ENCODE measurements around the gene ABHD5. TPM values are rescaled to one million over a fixed set of nuclear protein-coding genes. Genes with fewer than 3 reads are reported as not detected.

Gene ABHD5
- total RNA-seq, 1 experiment from 2014 or later: 9.9 TPM

DNA sequence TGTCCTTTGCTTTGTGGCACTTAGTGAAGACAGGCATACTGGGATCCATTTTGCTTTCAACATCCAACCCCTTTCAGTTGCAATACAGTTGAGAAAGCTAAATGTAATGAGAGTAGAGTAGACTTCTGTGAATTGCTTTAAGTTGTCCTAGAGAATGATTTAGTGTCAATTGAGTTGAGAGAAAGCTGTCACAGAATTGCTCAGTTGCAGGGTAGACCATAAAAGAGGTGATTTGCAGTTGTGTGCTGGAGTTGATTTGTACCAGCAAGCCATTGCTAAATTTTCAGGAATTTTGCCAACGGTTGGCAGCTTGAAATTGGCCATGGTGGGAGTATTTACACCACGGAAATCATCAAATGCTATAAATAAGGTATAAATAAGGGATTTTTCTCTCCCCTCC, 2.2 kb downstream of the ABHD5 start:
- H3K4me3 ChIP-seq (ENCODE audit: low read depth, low read length, poor library complexity, severe bottlenecking): no peak overlapping the region

DNA sequence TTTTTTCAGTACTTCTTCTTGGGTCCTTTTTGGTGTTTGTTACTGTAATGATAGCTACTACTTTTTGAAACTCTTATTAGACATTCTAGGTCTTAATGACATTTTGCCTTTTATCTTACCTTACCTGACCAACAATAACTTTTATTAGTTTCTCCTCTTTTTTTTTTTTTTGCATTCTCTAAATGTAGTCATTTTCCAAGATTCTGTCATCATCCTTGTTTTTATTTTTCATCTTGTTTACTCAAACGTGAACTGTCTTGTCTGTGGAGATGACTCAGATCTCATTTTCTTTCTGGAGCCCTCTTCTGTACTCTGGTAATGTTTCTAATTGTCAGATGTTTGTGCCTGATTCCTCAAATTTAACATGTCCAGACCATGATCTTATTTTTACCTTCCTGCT, 2.9 kb downstream of the ABHD5 start:
- TF ChIP-seq, protein P1, sequence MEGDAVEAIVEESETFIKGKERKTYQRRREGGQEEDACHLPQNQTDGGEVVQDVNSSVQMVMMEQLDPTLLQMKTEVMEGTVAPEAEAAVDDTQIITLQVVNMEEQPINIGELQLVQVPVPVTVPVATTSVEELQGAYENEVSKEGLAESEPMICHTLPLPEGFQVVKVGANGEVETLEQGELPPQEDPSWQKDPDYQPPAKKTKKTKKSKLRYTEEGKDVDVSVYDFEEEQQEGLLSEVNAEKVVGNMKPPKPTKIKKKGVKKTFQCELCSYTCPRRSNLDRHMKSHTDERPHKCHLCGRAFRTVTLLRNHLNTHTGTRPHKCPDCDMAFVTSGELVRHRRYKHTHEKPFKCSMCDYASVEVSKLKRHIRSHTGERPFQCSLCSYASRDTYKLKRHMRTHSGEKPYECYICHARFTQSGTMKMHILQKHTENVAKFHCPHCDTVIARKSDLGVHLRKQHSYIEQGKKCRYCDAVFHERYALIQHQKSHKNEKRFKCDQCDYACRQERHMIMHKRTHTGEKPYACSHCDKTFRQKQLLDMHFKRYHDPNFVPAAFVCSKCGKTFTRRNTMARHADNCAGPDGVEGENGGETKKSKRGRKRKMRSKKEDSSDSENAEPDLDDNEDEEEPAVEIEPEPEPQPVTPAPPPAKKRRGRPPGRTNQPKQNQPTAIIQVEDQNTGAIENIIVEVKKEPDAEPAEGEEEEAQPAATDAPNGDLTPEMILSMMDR (conservative IDR thresholded peaks at IDR 0.05; ENCODE audit: low read depth, low read length): no peak
- no peak for TF ChIP-seq EZH2 (IDR thresholded peaks at IDR 0.05; ENCODE audit: borderline replicate concordance, low read depth, low read length, poor library complexity, severe bottlenecking)
- Histone ChIP-seq H3K4me3 (ENCODE audit: low read depth, low read length, poor library complexity, severe bottlenecking) (no peak overlapping the region), H3K27me3 (replicated peaks; ENCODE audit: insufficient read depth, low read depth, low read length, poor library complexity) (no peaks in the 10 kb centered on the region), H3K27ac (ENCODE audit: low read depth, low read length, poor library complexity, severe bottlenecking) (no peak overlapping the region), H3K36me3 (ENCODE audit: insufficient read depth, low read length, poor library complexity, severe bottlenecking) (no peaks in the 10 kb centered on the region), H3K4me1 (ENCODE audit: insufficient read depth, low read length, poor library complexity, severe bottlenecking) (peaks cover 20% of the 10 kb centered on the region), H3K9me3 (ENCODE audit: low read depth, low read length, poor library complexity, severe bottlenecking) (no peaks in the 10 kb centered on the region)
- intact Hi-C loops (cut with micrococcal nuclease; ENCODE audit: unreplicated experiment): no loop called here
- no TSS peak for BruUV-seq (replicated peaks)
- DNase-seq (ENCODE audit: low spot score): no peak
- ChIA-PET POLR2A (ENCODE audit: low non-redundant PET) (no interaction called here), CTCF (no interaction called here)

More for the DNA sequence above, 2.2 kb downstream of the ABHD5 start:
- no peaks in the 10 kb centered on the region for H3K36me3 ChIP-seq (ENCODE audit: insufficient read depth, low read length, poor library complexity, severe bottlenecking)
- H3K27me3 ChIP-seq (replicated peaks; ENCODE audit: insufficient read depth, low read depth, low read length, poor library complexity): no peaks in the 10 kb centered on the region
- intact Hi-C loops (cut with micrococcal nuclease; ENCODE audit: unreplicated experiment): no loop called here
- H3K4me1 ChIP-seq (ENCODE audit: insufficient read depth, low read length, poor library complexity, severe bottlenecking): peaks cover 20% of the 10 kb centered on the region
- no peak overlapping the region for H3K27ac ChIP-seq (ENCODE audit: low read depth, low read length, poor library complexity, severe bottlenecking)
- H3K9me3 ChIP-seq (ENCODE audit: low read depth, low read length, poor library complexity, severe bottlenecking): no peaks in the 10 kb centered on the region
- no TSS peak for BruUV-seq (replicated peaks)
- TF ChIP-seq EZH2 (IDR thresholded peaks at IDR 0.05; ENCODE audit: borderline replicate concordance, low read depth, low read length, poor library complexity, severe bottlenecking): no peak
- TF ChIP-seq, protein P1 (conservative IDR thresholded peaks at IDR 0.05; ENCODE audit: low read depth, low read length): no peak
- POLR2A ChIA-PET (ENCODE audit: low non-redundant PET): no interaction called here
- CTCF ChIA-PET: no interaction called here
- DNase-seq (ENCODE audit: low spot score): peak; percentile 56

DNA sequence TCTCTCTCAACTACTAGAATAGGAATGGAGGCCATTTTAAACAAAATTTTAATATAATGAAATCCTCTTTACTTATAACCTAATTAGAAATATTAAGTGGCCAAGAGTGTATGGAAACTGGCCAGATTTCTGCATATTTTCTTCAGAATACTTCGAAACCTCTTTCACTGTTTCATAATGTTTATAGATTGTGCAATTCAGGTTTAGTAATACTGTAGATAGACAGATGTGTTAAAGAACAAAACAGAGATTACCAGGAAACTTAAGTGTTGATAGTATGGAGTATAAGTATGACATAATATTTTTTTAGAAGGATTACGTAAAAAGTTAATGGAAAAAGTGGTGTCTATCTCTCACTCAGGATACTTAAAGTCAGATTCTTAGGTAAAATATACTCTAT, 4.7 kb downstream of the ABHD5 start:
- POLR2A ChIA-PET (ENCODE audit: low non-redundant PET): no interaction called here

More for the DNA sequence above, 4.7 kb downstream of the ABHD5 start:
- Histone ChIP-seq H3K36me3 (ENCODE audit: insufficient read depth, low read length, poor library complexity, severe bottlenecking) (no peaks in the 10 kb centered on the region), H3K4me1 (ENCODE audit: insufficient read depth, low read length, poor library complexity, severe bottlenecking) (peaks cover 20% of the 10 kb centered on the region), H3K27me3 (replicated peaks; ENCODE audit: insufficient read depth, low read depth, low read length, poor library complexity) (no peaks in the 10 kb centered on the region), H3K27ac (ENCODE audit: low read depth, low read length, poor library complexity, severe bottlenecking) (no peak overlapping the region), H3K9me3 (ENCODE audit: low read depth, low read length, poor library complexity, severe bottlenecking) (no peaks in the 10 kb centered on the region), H3K4me3 (ENCODE audit: low read depth, low read length, poor library complexity, severe bottlenecking) (no peak overlapping the region)
- no peak for TF ChIP-seq EZH2 (IDR thresholded peaks at IDR 0.05; ENCODE audit: borderline replicate concordance, low read depth, low read length, poor library complexity, severe bottlenecking)
- TF ChIP-seq, protein P1 (conservative IDR thresholded peaks at IDR 0.05; ENCODE audit: low read depth, low read length): no peak
- intact Hi-C loops (cut with micrococcal nuclease; ENCODE audit: unreplicated experiment): no loop called here
- CTCF ChIA-PET: no interaction called here
- no TSS peak for BruUV-seq (replicated peaks)
- DNase-seq (ENCODE audit: low spot score): no peak
